GM12865 (cell line): ENCODE results near the gene SLC2A14.
"Not testable (repeated sequence)": the region's sequence is repeated elsewhere in the genome, so short reads cannot be mapped to it uniquely, and the experiment has no call there.

Experiments
- DNase-seq: peaks from one replicate; pipeline ENCODE4 v3.0.0; 2010; ENCODE audit warnings: low read depth
- H3K4me3 ChIP-seq: 2 replicates; pipeline ENCODE4 v1.5.1; 2011; ENCODE audit warnings: mild to moderate bottlenecking, low read depth, low read length, control low read depth
- TF ChIP-seq, protein P1 (sequence below): IDR thresholded peaks from 2 replicates; pipeline ENCODE4 v1.5.1; 2011; ENCODE audit warnings: low read length, control low read depth, low read depth, inconsistent platforms; ENCODE audit not compliant: insufficient read depth; ENCODE audit errors: missing control alignments

SLC2A14 gene

DNA sequence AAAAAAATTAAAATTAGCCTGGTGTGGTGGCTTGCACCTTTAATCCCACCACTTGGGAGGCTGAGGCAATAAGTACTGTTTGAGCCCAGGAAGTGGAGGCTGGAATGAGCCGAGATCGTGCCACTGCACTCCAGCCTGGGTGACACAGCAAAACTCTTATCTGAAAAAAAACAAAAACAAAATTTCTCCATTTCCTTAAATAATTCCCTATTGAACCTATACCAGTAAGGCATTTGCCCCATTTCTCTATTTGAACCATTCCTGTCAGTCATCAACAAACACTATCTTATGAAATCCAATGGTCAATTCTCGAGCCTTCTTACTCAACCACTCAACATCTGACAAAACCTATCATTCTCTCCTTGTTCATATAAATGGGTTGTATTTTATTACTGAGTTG lies 14.7 kb downstream of the SLC2A14 start:
- TF ChIP-seq, protein P1, sequence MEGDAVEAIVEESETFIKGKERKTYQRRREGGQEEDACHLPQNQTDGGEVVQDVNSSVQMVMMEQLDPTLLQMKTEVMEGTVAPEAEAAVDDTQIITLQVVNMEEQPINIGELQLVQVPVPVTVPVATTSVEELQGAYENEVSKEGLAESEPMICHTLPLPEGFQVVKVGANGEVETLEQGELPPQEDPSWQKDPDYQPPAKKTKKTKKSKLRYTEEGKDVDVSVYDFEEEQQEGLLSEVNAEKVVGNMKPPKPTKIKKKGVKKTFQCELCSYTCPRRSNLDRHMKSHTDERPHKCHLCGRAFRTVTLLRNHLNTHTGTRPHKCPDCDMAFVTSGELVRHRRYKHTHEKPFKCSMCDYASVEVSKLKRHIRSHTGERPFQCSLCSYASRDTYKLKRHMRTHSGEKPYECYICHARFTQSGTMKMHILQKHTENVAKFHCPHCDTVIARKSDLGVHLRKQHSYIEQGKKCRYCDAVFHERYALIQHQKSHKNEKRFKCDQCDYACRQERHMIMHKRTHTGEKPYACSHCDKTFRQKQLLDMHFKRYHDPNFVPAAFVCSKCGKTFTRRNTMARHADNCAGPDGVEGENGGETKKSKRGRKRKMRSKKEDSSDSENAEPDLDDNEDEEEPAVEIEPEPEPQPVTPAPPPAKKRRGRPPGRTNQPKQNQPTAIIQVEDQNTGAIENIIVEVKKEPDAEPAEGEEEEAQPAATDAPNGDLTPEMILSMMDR, result no peak
- no peak overlapping the region for H3K4me3 ChIP-seq
- no peak for DNase-seq

DNA sequence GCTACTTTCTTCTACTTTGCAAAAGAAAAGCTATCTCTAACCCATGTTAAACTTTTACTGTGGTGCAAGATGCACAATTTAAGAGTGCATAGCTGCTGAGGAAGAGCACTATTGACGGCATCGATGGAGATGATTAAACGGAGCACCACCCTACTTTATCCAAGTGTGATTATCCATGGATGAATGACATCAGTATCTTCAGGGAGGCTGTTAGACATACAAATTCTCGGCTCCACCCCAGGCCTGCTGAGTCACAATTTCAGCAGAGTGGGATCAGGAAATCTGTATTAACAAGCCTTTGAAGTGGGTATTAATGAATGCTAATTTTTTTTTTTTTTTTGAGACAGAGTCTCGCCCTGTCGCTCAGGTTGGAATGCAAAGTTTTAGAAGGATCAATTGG lies 16.2 kb downstream of the SLC2A14 start:
- DNase-seq, result no peak
- TF ChIP-seq, protein P1, result no peak
- no peak overlapping the region for H3K4me3 ChIP-seq

DNA sequence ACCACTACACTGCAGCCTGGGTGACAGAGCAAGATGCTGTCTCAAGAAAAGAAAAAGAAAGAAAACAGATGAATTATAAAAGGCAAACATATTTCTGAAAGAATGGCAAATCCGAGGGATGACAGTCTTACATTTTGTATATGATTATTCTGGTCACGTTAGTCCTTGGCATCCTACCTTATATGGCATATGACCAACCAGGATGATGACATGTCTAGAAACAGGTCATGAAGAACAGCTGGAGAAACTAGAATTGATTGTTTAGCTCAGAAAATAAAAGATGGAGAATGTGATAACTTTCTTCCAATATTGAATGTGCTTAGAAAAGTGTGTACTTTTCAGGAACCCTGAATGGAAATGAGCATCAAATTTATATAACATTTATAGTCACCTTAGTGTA lies 19.2 kb downstream of the SLC2A14 start:
- TF ChIP-seq, protein P1, result no peak
- H3K4me3 ChIP-seq, result no peak overlapping the region
- DNase-seq, result no peak

DNA sequence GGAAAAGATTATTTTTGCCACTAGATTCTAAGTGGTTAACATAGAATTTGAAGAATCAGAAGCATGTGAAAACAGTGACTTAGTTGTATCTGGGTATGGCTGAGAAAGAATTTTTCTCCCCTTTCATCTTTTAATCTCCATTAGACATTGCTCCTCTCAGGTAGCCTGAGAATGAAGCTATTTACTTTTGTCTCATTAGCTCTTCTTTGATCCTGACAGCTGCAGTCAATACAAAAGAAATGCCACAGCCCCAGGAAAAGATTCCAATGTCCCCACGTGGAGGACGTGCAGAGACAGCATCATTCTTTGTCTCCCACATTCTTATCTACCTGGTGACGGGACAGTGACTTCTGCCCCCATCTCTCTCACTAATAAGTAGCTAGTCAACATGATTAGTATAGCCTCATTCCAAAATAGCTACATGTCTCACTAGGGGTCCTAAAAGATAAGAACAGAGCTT lies 21.1 kb downstream of the SLC2A14 start:
- not testable (repeated sequence) for DNase-seq, H3K4me3 ChIP-seq

DNA sequence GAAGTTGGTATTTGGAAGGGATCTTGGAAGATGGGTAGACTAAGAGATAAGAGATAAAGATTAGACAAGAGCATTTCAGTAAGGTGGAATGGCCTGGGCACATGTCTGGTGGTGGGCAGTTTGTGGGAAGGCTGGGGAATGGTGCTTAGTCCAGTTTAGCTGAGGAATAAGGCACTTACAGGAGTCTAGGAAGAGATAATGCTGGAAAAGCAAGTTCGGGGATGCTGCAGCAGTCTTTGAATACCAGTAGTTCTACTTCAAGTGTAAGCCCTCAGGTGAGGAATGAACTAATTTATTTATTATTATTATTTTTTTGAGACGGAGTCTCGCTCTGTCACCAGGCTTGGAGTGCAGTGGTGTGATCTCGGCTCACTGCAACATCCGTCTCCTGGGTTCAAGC lies 22.6 kb downstream of the SLC2A14 start:
- not testable (repeated sequence) for H3K4me3 ChIP-seq, DNase-seq

DNA sequence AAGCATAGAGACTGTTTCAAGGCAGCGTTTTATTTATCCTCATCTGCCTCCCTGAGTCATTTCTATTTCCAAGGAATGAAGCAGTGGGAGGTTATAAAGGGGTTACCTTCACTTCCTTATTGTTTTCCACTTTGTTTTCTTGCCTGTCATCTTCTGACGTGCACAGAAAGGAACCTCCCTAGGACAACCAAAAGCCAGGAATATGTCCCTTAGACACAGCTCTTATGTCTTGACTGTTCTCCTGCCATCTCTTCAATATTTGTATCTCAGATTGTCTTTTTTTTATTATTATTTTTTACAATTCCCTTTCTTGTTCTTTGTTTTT lies 24.7 kb downstream of the SLC2A14 start:
- H3K4me3 ChIP-seq, DNase-seq: not testable (repeated sequence)

DNA sequence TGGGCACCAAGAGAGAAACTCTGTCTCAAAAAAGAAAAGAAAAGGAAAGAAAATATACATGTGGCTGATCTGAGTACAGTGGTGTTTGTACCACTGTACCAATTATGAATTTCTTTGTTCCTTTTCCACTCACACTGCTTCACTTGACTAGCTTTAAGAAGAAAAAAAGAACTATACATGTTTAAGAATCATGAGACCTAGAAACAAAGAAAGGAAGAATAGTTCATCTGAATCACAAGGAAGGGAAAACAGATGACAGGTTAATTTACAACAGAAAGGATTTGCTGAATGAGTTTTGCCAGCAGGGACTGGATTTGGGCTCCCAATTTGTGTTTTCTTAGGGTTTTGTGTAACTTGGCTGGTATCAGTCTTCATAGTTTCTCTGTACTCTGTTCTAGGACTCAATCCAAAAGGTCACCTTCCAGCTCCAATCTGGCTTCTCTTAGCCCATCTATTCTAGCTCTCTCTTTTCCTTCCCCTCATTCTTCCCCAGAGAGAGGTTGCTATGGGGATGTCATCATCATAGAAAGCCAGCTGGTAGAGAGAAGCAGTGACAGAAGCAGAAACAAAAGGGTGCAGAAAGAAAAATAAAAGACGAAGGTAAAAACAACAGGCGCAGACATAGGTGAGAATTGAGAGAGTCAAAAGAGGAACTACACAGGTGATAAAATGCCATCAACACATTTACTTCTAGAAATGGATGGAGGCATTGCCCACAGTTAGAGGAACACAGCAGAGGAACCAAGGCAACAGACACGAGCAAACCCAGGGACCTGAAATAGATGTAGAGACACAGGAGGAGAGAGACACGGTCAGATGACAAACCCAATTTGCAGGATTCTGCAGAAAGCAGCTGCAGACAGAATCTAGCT lies 25.3 kb downstream of the SLC2A14 start:
- not testable (repeated sequence) for DNase-seq, H3K4me3 ChIP-seq

DNA sequence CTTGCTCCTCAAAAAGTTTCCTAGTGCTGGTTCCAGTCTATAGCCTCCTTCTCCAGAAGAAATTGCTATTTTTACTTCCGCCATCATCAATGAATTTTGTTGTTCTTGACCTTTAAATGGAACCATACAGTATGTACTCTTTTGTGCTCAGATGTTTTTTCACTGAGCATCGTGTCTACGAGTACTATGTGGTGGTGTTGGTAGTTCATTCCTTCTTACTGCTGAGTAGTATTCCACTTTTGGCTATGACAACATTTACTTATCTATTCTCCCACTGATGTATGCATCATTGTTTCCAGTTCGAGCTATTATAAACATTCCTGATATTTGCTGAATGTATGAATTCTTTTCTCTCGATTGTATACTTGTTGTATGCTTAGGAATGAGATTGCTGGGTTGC lies 28.6 kb downstream of the SLC2A14 start:
- no peak overlapping the region for H3K4me3 ChIP-seq
- TF ChIP-seq, protein P1, result no peak
- DNase-seq, result no peak

DNA sequence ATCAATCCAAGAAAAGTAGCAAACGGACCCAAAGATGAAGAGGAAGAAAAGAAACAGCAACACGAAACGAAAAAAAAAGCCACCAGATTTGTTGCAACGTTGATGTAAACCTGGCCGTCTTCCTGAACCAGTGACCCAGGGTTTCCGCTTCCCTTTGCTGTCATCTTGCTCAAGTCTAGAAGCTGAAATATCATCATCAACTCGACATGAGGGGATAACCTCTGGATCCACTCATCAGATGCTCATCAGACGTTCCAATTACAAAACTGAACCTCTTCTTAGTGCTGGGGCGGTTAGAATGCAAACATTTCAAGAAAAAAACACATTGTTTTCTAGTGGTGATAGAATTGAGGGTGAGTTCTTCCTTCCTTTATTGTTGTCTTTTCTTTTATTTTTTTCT lies 29.1 kb downstream of the SLC2A14 start:
- not testable (repeated sequence) for H3K4me3 ChIP-seq, DNase-seq

DNA sequence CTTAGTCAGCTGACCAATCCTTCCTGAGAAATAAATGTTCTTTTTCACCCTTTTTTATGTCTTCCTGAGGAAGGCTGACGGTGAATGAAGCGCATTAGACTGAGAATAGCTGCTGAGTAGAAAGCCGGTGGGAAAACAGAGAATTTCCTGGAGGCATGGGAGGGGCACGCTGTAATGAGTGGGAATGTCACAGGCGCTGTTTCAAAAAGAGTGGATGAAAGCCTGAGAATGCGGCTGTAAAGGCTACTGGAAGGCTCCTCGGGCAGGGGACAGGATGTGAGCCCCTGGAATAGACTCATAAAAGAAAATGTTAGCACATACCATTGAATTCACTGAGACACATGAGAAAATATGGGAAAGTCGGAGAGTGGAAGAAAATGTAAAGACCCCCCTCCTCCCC lies 29.6 kb downstream of the SLC2A14 start:
- not testable (repeated sequence) for H3K4me3 ChIP-seq, DNase-seq

DNA sequence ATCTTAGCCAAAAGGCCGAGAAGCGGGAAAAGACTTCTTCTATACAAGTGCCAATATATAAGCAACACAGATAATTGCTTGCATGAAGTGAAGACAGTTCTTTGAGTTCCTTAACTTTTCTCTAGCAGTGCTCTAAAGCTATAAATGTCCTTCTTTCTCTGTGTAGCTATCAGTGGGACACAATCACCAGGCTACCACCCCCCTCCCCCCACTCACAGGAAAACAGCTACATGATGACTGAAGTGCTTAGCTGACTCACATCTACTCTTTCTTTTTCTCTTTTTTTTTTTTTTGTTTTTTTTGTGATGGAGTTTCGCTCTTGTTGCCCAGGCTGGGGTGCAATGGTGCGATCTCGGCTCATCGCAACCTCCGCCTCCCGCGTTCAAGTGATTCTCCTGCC lies 30.3 kb downstream of the SLC2A14 start:
- H3K4me3 ChIP-seq, DNase-seq: not testable (repeated sequence)

DNA sequence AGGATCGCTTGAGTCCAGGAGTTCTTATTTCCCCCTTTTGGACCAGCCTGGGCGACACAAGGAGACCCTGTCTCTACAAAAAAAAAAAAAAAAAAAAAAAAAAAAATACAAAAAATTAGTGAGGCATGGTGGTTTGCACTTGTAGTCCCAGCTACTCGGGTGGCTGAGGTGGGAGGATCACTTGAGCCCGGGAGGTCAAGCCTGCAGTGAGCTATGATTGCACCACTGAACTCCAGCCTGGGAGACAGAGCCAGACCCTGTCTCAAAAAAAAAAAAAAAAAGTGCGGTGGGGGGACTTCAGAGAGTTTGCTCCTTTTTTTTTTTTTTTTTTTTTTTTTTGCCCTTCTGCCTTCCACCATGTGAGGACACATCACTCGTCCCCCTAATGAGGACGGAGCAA lies 32.9 kb downstream of the SLC2A14 start:
- not testable (repeated sequence) for H3K4me3 ChIP-seq, DNase-seq

DNA sequence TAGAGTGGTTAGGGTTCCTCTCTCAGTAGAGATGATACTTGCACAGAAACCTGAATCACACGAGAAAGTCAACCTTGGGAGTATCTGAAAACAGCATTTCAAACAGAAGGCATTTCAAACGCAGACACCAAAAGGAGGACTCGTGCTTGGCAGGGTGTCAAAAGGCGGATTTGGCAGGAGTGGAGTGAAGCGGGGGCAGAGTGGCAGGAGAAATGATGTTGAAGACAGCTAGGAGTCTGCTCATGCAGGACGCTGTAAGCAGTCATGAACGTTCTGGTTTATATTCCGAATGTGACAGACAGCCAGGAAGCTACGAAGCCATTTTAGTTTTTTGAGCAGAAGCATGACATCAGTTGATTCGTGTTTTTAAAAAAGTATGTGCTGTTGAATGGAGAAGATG lies 33.5 kb downstream of the SLC2A14 start:
- not testable (repeated sequence) for H3K4me3 ChIP-seq, DNase-seq
